K562 (cell line): ENCODE measurements around the gene BCKDK. TPM values are rescaled to one million over a fixed set of nuclear protein-coding genes. Genes with fewer than 3 reads are reported as not detected.

ENCODE experiments used
- E2F6 ChIP-seq, 2 experiments: IDR thresholded peaks; 2 replicates each; pipeline ENCODE4 v1.6.1; 2011; ENCODE audit warnings: borderline replicate concordance in 1 of 2, control low read depth in 1 of 2, low read depth in 1 of 2, low read length in 1 of 2, mild to moderate bottlenecking in 1 of 2, mixed read lengths in 1 of 2, moderate library complexity in 1 of 2; ENCODE audit not compliant: insufficient read depth in 1 of 2, insufficient read length in 1 of 2, poor library complexity in 1 of 2, severe bottlenecking in 1 of 2; ENCODE audit errors: extremely low read depth in 1 of 2
- HNRNPL ChIP-seq: fragments of 200-400 bp; formaldehyde crosslinking; IDR thresholded peaks from 2 replicates; pipeline ENCODE4 v1.6.1; 2017; ENCODE audit warnings: low read depth, mild to moderate bottlenecking, low read length
- POLR2B ChIP-seq: fragments of 450-650 bp; IDR thresholded peaks from 2 replicates; pipeline ENCODE4 v1.6.1; 2018; ENCODE audit warnings: low read depth; ENCODE audit not compliant: partially characterized antibody
- PRPF4 ChIP-seq: fragments of 200-400 bp; formaldehyde crosslinking; IDR thresholded peaks from one replicate; pipeline ENCODE4 v1.6.1; 2017; ENCODE audit warnings: low read length, low read depth, mild to moderate bottlenecking; ENCODE audit not compliant: insufficient read depth, poor library complexity, severe bottlenecking
- RB1 ChIP-seq: fragments of 450-650 bp; IDR thresholded peaks from 2 replicates; pipeline ENCODE4 v1.6.1; 2017; ENCODE audit warnings: low read depth, mild to moderate bottlenecking
- SFPQ ChIP-seq: fragments of 200-400 bp; formaldehyde crosslinking; IDR thresholded peaks from 2 replicates; pipeline ENCODE4 v1.6.1; 2017; ENCODE audit warnings: mild to moderate bottlenecking, low read depth, low read length, moderate library complexity
- SMARCA5 ChIP-seq: fragments of 450-650 bp; IDR thresholded peaks from 2 replicates; pipeline ENCODE4 v1.6.1; 2016
- SUPT5H ChIP-seq: fragments of 450-650 bp; IDR thresholded peaks from 2 replicates; pipeline ENCODE4 v1.6.1; 2016
- TEAD2 ChIP-seq: fragments of 450-650 bp; IDR thresholded peaks from 2 replicates; pipeline ENCODE4 v1.6.1; 2016; ENCODE audit warnings: missing genetic modification characterization, control low read depth, missing compliant biosample characterization
- ZBTB26 ChIP-seq: fragments of 450-650 bp; formaldehyde crosslinking; IDR thresholded peaks from 2 replicates; pipeline ENCODE4 v1.4.0; 2022; ENCODE audit warnings: missing genetic modification characterization
- ZNF639 ChIP-seq, 2 experiments: fragments of 200-800 bp in 1 of 2; sonication (Bioruptor generic) in 1 of 2; sonication (generic) in 1 of 2; formaldehyde crosslinking in 1 of 2; IDR thresholded peaks in 1 of 2; conservative IDR thresholded peaks in 1 of 2; 2 replicates each; pipeline versions ENCODE4 v1.5.0 to v1.6.1; 2016 to 2020; ENCODE audit warnings: missing compliant biosample characterization in 1 of 2, missing genetic modification characterization in 1 of 2, missing genetic modification reagents in 1 of 2
- polyA plus RNA-seq, 8 experiments: library from polyadenylated mRNA; depleted of rRNA in 4 of 8; stranded (reverse) in 5 of 8; unstranded in 3 of 8; fragments of >200 nt; fragmentation: Nextera tagmentation in 2 of 8; fragmentation: Illumina TruSeq in 1 of 8; extraction: Ambion mirVana in 2 of 8; extraction: Trizol in 1 of 8; gene quantifications; 2 replicates each; pipeline versions ENCODE4 v1.2.1 to v1.2.3, GENCODE V29; 2011 to 2014; ENCODE audit warnings: inconsistent platforms in 1 of 8, missing spikeins in 1 of 8
- total RNA-seq, 7 experiments: library from RNA; depleted of rRNA in 6 of 7; stranded (reverse); fragments of >200 nt in 6 of 7; fragmentation: Illumina TruSeq in 2 of 7; extraction: Trizol in 2 of 7; gene quantifications; 2 replicates each; pipeline versions ENCODE4 v1.2.1 to v1.2.3, GENCODE V29; 2011 to 2021; ENCODE audit warnings: low replicate concordance in 1 of 7
- TF ChIP-seq, protein P1 (sequence below): fragments of 250-450 bp; sonication (Bioruptor Pico); IDR thresholded peaks from 2 replicates; pipeline ENCODE4 v1.8.0; 2021; ENCODE audit warnings: mild to moderate bottlenecking, moderate library complexity

Gene BCKDK
- total and polyA plus RNA-seq, 9 of the 15 experiments (the other 6 are each of a cell fraction or from before 2014, with no cell fraction given) = 0.58 to 34.8 (median 13.1) TPM

DNA sequence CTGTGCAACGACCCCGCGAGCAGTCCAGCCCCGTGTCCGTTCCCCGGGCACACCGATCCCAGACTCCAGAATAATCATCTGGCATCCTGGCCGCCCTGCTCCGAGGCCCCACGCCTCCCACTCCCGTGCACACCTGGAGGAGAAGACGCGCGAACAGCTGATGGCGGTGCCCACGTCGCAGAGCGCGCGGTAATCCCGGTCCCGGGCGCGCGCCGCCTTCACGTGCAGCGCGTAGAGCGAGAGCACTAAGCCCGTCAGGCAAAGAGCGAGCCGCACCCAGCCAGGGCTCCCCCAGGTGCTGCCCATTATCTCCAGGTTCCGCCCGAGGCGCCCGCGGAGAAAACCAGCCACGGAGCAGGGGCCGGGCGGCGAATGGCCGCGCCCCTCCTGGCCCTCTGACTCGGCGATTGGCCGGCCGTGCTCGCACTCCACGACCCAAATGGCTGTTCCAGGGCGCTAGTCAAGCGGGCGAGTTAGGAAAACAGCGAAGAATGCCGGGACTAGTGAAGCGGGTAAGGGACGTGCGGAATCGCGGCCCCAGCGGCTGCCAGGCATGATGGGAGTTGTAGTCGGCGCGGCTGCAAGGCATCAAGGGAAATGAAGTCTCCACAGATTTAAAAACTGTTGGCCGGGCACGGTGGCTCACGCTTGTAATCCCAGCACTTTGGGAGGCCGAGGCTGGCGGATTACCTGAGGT lies 13.6 kb upstream of the BCKDK start, which contains the start of gene VKORC1 (continued):
- no peak for TF ChIP-seq SFPQ
- peak; percentile 49 for TF ChIP-seq POLR2B
- peak; percentile 76 to 87 for TF ChIP-seq E2F6 (IDR thresholded peaks at IDR 0.05; ENCODE audit: borderline replicate concordance in 1 of 2, extremely low read depth in 1 of 2, insufficient read depth in 1 of 2, insufficient read length in 1 of 2, low read depth in 1 of 2, low read length in 1 of 2, poor library complexity in 1 of 2, severe bottlenecking in 1 of 2)
- no peak for TF ChIP-seq ZBTB26 (CRISPR knock-in tag)
- TF ChIP-seq, protein P1, sequence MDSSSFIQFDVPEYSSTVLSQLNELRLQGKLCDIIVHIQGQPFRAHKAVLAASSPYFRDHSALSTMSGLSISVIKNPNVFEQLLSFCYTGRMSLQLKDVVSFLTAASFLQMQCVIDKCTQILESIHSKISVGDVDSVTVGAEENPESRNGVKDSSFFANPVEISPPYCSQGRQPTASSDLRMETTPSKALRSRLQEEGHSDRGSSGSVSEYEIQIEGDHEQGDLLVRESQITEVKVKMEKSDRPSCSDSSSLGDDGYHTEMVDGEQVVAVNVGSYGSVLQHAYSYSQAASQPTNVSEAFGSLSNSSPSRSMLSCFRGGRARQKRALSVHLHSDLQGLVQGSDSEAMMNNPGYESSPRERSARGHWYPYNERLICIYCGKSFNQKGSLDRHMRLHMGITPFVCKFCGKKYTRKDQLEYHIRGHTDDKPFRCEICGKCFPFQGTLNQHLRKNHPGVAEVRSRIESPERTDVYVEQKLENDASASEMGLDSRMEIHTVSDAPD (CRISPR knock-in tag) = no peak
- no peak for TF ChIP-seq SMARCA5
- TF ChIP-seq RB1 = peak; percentile 63; the same call in 1 of the 2 replicates
- peak in 1 of 2 experiments; percentile 68; a peak in 1 of 4 replicates for TF ChIP-seq ZNF639 (CRISPR knock-in tag; conservative IDR thresholded peaks at IDR 0.05 in 1 of 2, IDR thresholded peaks at IDR 0.05 in 1 of 2)
- TF ChIP-seq PRPF4 = no peak
- TF ChIP-seq SUPT5H = 0 out of 2 replicates have a peak, but pooled peaks have one; percentile 61
- peak; percentile 91 for TF ChIP-seq HNRNPL
- TF ChIP-seq TEAD2 (tag) = no peak
